Breast epithelium (tissue), 4 donors: ENCODE results near the gene RASAL1. TPM values are rescaled to one million over a fixed set of nuclear protein-coding genes. Genes with fewer than 3 reads are reported as not detected.
A peak's percentile ranks its signal among the peaks of the same experiment; 100 is the strongest.

Source experiments
- DNase-seq, 2 donors: peaks; one replicate each; pipeline ENCODE4 v3.0.0-alpha.2; 2019; ENCODE audit warnings: low spot score in 2 of 2
- H3K27ac ChIP-seq, 2 donors: fragments of 200-600 bp; sonication (generic) in 1 of 2; one replicate each; pipeline ENCODE4 v1.5.1; 2016 to 2019; ENCODE audit warnings: mild to moderate bottlenecking in 1 of 2
- H3K27me3 ChIP-seq, 2 donors: fragments of 200-600 bp; sonication (generic) in 1 of 2; one replicate each; pipeline versions ENCODE4 v1.5.1 to v1.6.0; 2017 to 2019; ENCODE audit warnings: control low read depth in 1 of 2, mild to moderate bottlenecking in 1 of 2
- H3K36me3 ChIP-seq: fragments of 200-600 bp; one replicate; pipeline ENCODE4 v1.5.1; 2019
- H3K4me1 ChIP-seq, 2 donors: fragments of 200-600 bp; sonication (generic); one replicate each; pipeline ENCODE4 v1.5.1; 2016 to 2019; ENCODE audit warnings: control low read depth in 1 of 2
- H3K4me3 ChIP-seq, 3 donors: fragments of 200-600 bp; sonication (generic); 1 replicate in 2 of 3; 2 replicates in 1 of 3; pipeline ENCODE4 v1.5.1; 2016 to 2019; ENCODE audit warnings: mild to moderate bottlenecking in 3 of 3, moderate library complexity in 2 of 3
- H3K9me3 ChIP-seq, 2 donors: fragments of 200-600 bp; sonication (generic) in 1 of 2; one replicate each; pipeline ENCODE4 v1.5.1; 2016 to 2019; ENCODE audit warnings: control low read depth in 1 of 2
- CTCF ChIP-seq, 3 donors: fragments of 450-650 bp; IDR thresholded peaks; one replicate each; pipeline ENCODE4 v1.5.1; 2016 to 2017; ENCODE audit warnings: antibody characterized with exemption in 3 of 3, mild to moderate bottlenecking in 3 of 3, moderate library complexity in 3 of 3
- POLR2A ChIP-seq: fragments of 450-650 bp; IDR thresholded peaks from one replicate; pipeline ENCODE4 v1.6.1; 2016; ENCODE audit warnings: antibody characterized with exemption, mild to moderate bottlenecking, moderate library complexity
- POLR2AphosphoS5 ChIP-seq, 3 donors: sonication (generic); formaldehyde crosslinking; IDR thresholded peaks; one replicate each; pipeline ENCODE4 v1.6.1; 2017; ENCODE audit warnings: antibody characterized with exemption in 3 of 3
- intact Hi-C: fragments of 100-400 bp; cut with DNase I; formaldehyde crosslinking; loops from one replicate; pipeline ENCODE4 v1.15.1; 2023; ENCODE audit warnings: low total_unique reads
- total RNA-seq, 3 donors: library from RNA; depleted of rRNA; stranded (reverse); fragments of >200 nt; gene quantifications; one replicate each; pipeline ENCODE4 v1.1.0, GENCODE V29; 2016

Gene RASAL1
- total RNA-seq, 3 donors from 2014 or later, result 1.3 to 6.7 TPM; not detected in 1

- intact Hi-C loops, result no loop called here
- Histone ChIP-seq H3K27ac (no peak overlapping the region), H3K9me3 (no peaks in the 10 kb centered on the region), H3K4me1 (no peaks in the 10 kb centered on the region), H3K4me3 (no peak overlapping the region), H3K36me3 (no peaks in the 10 kb centered on the region), H3K27me3 (no peaks in the 10 kb centered on the region)
- no peak for TF ChIP-seq POLR2A
- TF ChIP-seq CTCF (IDR thresholded peaks at IDR 0.05), result no peak
- TF ChIP-seq POLR2AphosphoS5 (IDR thresholded peaks at IDR 0.05), result no peak
- DNase-seq, result no peak
These were observed 84.8 kb downstream of the RASAL1 start for GRCh38 chr12:113050795-113051194.

- intact Hi-C loops, result loop anchor here (10.0 kb wide), 1 partner anchor 495 kb away; no protein-coding TSS in a partner anchor
- Histone ChIP-seq H3K36me3 (no peaks in the 10 kb centered on the region), H3K4me3 (no peak overlapping the region), H3K9me3 (no peaks in the 10 kb centered on the region), H3K4me1 (no peaks in the 10 kb centered on the region), H3K27ac (no peak overlapping the region), H3K27me3 (no peaks in the 10 kb centered on the region)
- TF ChIP-seq POLR2A, result no peak
- TF ChIP-seq CTCF (IDR thresholded peaks at IDR 0.05), result peak in 1 of 3 donors; percentile 9
- TF ChIP-seq POLR2AphosphoS5 (IDR thresholded peaks at IDR 0.05), result no peak
- no peak for DNase-seq
These were observed 85.4 kb downstream of the RASAL1 start for GRCh38 chr12:113049976-113050742.

Other genes with a start within 250 kb of the RASAL1 start
- 10 to 100 TPM; 21.4 to 39.4 (median 23.3) TPM for gene OAS1, start 228.8 kb downstream of the RASAL1 start, total RNA-seq
- 10 to 100 TPM in 1 of 3 donors, 1 to 10 TPM in 2; 5.2 to 15.1 (median 5.9) TPM for gene OAS3, start 197.3 kb downstream of the RASAL1 start, total RNA-seq
- 1 to 10 TPM; 6.2 to 9.5 (median 7.9) TPM for gene OAS2, start 157.2 kb downstream of the RASAL1 start, total RNA-seq
- 10 to 100 TPM in 2 of 3 donors, 1 to 10 TPM in 1; 7.9 to 46.6 (median 20.0) TPM for gene DTX1, start 79.0 kb downstream of the RASAL1 start, total RNA-seq
- under 1 TPM in 1 of 3 donors, not detected in 2; 0.29 TPM for gene CFAP73, start 14.0 kb upstream of the RASAL1 start, total RNA-seq
- 10 to 100 TPM; 51.5 to 62.1 (median 60.3) TPM for gene DDX54, start 49.7 kb upstream of the RASAL1 start, total RNA-seq
- 10 to 100 TPM in 2 of 3 donors, 1 to 10 TPM in 1; 9.4 to 22.4 (median 15.4) TPM for gene RITA1, start 50.0 kb upstream of the RASAL1 start, total RNA-seq
- gene TPCN1, start 85.7 kb upstream of the RASAL1 start, total RNA-seq, result 10 to 100 TPM; 46.9 to 71.7 (median 59.5) TPM
- 10 to 100 TPM; 32.6 to 36.1 (median 35.4) TPM for gene SLC8B1, start 199.3 kb upstream of the RASAL1 start, total RNA-seq
- gene PLBD2, start 222.8 kb upstream of the RASAL1 start, total RNA-seq, result 10 to 100 TPM; 15.4 to 59.8 (median 26.9) TPM